Lower leg skin (tissue), 4 donors: ENCODE results near the gene SPSB3. TPM values are rescaled to one million over a fixed set of nuclear protein-coding genes. Genes with fewer than 3 reads are reported as not detected.

Experiments used
- DNase-seq, 2 donors: peaks; one replicate each; pipeline ENCODE4 v3.0.0-alpha.2; 2019; ENCODE audit warnings: low spot score in 2 of 2
- H3K4me3 ChIP-seq: fragments of 200-600 bp; sonication (generic); 2 replicates; pipeline ENCODE4 v1.5.1; 2017; ENCODE audit warnings: mild to moderate bottlenecking, low read depth; ENCODE audit not compliant: poor library complexity, severe bottlenecking
- POLR2A ChIP-seq, 2 donors: fragments of 450-650 bp; IDR thresholded peaks; one replicate each; pipeline ENCODE4 v1.6.1; 2016 to 2017; ENCODE audit warnings: antibody characterized with exemption in 2 of 2, mild to moderate bottlenecking in 1 of 2, moderate library complexity in 1 of 2
- WGBS, 2 donors: methylation state at CpG; one replicate each; pipeline ENCODE4 v1.1.5; 2018; 5-methylcytosine and 5-hydroxymethylcytosine counted together
- intact Hi-C: fragments of 100-400 bp; cut with DNase I; formaldehyde crosslinking; loops from one replicate; pipeline ENCODE4 v1.15.0; 2023; ENCODE audit warnings: low total_unique reads
- total RNA-seq, 4 donors: library from RNA; depleted of rRNA; stranded (reverse); fragments of >200 nt; gene quantifications; one replicate each; pipeline ENCODE4 v1.1.0, GENCODE V29; 2016
- TF ChIP-seq, protein P1 (sequence below), 3 donors: fragments of 450-650 bp; IDR thresholded peaks; one replicate each; pipeline ENCODE4 v1.5.1; 2016; ENCODE audit warnings: antibody characterized with exemption in 3 of 3, mild to moderate bottlenecking in 3 of 3, moderate library complexity in 2 of 3

The SPSB3 gene
- total RNA-seq, 4 donors from 2014 or later = 146 to 238 (median 172) TPM

DNA sequence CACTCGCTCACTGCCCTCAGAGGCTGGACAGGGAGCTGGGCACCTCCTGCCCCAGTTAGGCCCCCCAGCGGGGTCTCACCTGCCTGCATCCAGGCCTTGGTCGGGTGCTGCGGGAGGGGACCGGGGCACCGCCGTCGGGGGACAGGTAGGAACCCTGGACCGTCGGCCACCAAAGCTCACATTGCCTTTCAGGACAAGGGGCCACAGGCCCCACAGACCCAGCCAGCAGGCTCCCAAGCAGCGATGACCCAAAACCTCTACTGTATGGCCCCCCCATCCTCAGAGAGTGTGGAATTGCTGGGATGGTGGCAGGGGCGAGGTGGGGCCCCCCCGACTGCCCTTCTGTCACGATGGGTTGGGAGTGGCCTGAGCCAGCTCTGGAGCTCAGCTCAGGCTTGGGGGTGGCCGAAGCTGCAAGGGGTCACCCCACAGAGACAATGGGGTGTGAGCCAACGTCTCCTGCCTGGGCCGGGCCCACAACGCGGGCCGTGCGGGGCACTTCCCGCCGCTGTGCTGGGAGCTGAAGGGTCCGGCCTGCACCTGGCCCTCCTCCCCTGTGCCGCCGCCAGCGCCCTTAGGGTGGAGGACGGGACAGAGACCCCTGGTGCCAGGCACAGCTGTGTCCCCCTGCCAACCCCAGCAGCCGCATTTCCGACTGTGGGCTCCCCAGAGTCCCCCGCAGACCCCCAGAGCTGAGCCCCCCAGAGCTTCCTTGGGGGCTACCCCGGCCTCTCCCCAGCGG is 10.6 kb upstream of the SPSB3 start:
- intact Hi-C loops = no loop called here
- H3K4me3 ChIP-seq = no peak overlapping the region
- DNase-seq = no peak
- 87 to 88% methylated on average over 18 to 33 of the region's 33 CpGs for whole genome bisulfite sequencing, 2 donors
- no peak for TF ChIP-seq POLR2A (IDR thresholded peaks at IDR 0.05)
- TF ChIP-seq, protein P1, sequence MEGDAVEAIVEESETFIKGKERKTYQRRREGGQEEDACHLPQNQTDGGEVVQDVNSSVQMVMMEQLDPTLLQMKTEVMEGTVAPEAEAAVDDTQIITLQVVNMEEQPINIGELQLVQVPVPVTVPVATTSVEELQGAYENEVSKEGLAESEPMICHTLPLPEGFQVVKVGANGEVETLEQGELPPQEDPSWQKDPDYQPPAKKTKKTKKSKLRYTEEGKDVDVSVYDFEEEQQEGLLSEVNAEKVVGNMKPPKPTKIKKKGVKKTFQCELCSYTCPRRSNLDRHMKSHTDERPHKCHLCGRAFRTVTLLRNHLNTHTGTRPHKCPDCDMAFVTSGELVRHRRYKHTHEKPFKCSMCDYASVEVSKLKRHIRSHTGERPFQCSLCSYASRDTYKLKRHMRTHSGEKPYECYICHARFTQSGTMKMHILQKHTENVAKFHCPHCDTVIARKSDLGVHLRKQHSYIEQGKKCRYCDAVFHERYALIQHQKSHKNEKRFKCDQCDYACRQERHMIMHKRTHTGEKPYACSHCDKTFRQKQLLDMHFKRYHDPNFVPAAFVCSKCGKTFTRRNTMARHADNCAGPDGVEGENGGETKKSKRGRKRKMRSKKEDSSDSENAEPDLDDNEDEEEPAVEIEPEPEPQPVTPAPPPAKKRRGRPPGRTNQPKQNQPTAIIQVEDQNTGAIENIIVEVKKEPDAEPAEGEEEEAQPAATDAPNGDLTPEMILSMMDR (IDR thresholded peaks at IDR 0.05) = no peak

DNA sequence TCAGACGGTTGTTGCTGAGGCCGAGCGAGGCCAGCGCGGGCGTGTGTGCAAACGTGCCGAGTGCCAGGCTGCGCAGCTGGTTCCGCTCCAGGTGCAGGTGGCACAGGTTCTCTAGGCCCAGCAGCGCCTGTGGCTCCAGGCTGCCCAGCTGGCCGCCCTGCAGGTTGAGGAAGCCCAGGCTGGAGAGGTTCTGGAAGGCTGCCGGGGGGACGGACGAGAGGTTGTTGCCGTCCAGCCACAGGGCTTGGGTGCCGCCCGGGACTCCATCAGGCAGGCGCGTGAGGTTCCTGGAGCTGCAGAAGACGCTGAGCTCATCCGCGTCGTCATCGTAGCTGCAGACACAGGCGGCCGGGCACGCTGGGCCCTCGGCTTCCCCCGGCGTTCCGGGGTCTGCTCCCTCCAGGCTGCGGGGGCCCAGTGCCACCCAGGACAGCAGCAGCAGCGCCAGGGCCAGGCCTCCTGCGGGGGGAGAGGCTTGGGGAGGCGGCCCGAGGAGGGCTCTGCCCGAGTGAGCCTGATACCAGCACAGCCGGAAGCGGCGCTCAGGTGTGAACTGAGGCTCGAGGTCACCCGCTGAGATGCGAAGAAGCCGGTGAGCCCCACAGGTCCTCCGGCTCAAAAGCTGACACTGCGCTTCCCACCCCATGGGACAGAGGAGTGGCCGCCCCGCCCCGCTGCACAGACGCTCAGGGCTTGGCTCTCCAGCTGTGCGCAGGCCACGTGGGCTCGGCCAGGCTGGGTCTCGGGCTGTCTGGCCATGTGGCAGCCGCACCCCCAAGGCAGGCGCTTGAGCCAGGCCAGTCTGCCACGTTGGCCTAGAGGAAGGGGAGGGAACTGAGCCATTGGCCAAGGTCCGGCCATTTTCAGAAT is 9.8 kb upstream of the SPSB3 start:
- DNase-seq = no peak
- TF ChIP-seq, protein P1 (IDR thresholded peaks at IDR 0.05) = no peak
- H3K4me3 ChIP-seq = no peak overlapping the region
- WGBS, 2 donors = 89 to 91% methylated on average over 13 to 44 of the region's 59 CpGs
- intact Hi-C loops = no loop called here

DNA sequence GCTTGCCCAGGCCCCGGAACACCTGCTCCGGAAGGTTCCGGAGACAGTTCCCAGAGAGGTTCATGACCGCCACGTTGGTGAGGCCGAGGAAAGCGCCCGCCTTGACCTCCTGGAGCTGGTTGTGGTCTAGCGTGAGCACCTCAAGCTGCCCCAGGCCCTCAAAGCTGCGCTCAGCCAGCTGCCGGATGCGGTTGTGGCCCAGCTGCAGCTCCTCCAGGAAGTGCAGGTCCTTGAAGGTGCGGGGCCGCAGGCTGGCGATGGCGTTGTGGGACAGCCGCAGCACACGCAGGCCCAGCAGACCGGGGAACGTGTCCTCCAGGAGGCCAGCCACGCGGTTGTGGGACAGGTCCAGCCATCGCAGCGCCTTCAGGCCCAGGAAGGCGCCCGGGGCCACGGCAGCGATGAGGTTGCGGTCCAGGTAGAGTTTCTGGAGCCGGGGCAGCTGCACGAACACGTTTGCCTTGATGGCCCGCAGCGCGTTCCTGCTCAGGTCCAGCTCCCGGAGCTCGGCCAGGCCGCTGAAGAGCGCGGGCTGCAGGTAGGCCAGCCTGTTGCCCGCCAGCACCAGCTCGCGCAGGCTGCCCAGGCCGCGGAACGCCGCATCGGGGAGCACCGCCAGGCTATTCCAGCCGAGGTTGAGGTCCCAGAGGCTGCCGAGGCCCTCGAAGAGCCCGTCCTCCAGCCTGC is 9.0 kb upstream of the SPSB3 start:
- TF ChIP-seq POLR2A (IDR thresholded peaks at IDR 0.05) = no peak
- TF ChIP-seq, protein P1 (IDR thresholded peaks at IDR 0.05) = no peak
- no peak for DNase-seq
- 95 to 96% methylated on average over 36 to 47 of the region's 53 CpGs for WGBS, 2 donors
- intact Hi-C loops = no loop called here
- no peak overlapping the region for H3K4me3 ChIP-seq

DNA sequence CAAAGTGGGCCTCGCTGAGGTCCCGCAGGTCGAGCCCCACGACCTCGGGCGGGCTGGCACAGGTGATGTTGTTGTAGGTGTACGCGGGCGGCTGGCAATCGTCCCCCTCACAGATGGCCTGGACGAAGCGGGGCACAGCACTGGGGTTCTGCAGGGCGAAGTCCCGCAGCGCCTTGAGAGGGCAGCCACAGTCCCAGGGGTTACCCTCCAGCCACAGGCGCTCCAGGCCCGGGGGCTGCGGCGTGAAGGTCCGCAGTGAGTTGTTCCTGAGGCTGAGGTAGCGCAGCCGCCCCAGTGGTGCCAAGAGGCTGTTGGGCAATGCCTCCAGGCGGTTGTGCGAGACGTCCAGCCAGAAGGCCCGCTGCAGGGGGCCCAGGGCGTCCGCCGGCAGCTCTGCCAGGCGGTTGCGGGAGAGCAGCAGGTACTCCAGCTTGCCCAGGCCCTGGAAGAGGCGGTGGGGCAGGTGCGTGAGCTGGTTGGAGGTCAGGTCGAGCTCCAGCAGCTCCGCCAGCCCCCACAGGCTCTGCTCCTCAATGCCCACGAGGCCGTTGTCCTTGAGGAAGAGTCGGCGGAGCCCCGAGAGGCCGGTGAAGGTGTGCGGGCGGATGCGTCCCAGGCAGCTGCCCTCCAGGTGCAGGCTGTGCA is 8.4 kb upstream of the SPSB3 start:
- no peak for DNase-seq
- no peak overlapping the region for H3K4me3 ChIP-seq
- TF ChIP-seq, protein P1 (IDR thresholded peaks at IDR 0.05) = no peak
- no peak for TF ChIP-seq POLR2A (IDR thresholded peaks at IDR 0.05)
- whole genome bisulfite sequencing, 2 donors = 89 to 95% methylated on average over 22 to 38 of the region's 44 CpGs
- intact Hi-C loops = no loop called here

DNA sequence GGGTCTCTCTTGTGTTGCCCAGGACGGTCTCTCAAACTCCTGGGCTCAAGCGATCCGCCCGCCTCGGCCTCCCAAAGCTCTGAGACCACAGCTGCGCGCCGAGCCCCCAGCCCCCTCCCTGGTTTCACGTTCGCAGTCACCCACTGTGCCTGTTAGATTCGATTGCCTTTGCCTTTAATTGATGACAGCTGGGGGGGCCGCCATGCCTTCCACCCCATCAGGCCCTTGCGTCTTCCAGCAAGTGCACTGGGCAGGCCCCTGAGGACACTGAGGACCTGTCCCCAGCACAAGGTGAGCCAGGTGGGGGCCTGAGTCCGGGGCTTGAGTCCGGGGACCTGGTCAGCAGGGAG is 7.9 kb upstream of the SPSB3 start:
- no peak for TF ChIP-seq POLR2A (IDR thresholded peaks at IDR 0.05)
- TF ChIP-seq, protein P1 (IDR thresholded peaks at IDR 0.05) = no peak
- no peak overlapping the region for H3K4me3 ChIP-seq
- intact Hi-C loops = no loop called here
- WGBS, 2 donors = 89 to 93% methylated on average over 15 of the region's 15 CpGs
- DNase-seq = no peak
